GM23338 (cell line): Measurements from ENCODE around the gene ZIC5. TPM values are rescaled to one million over a fixed set of nuclear protein-coding genes. Genes with fewer than 3 reads are reported as not detected.

Experiments
- ATAC-seq: fragments of 200-7000 bp; cut with Tn5 transposase; 3 replicates; pipeline ENCODE4 v1.9.1; 2020
- DNase-seq: peaks from one replicate; pipeline ENCODE4 v3.0.0-alpha.2; 2015; ENCODE audit warnings: low spot score
- H2AFZ ChIP-seq: fragments of 200-600 bp; sonication (generic); 2 replicates; pipeline ENCODE4 v1.8.0; 2016; ENCODE audit warnings: antibody characterized with exemption, mild to moderate bottlenecking, moderate library complexity
- H3F3A ChIP-seq: fragments of 200-600 bp; sonication (generic); replicated peaks from 2 replicates; pipeline ENCODE4 v1.8.0; 2017; ENCODE audit warnings: antibody characterized with exemption, mixed run types, low read depth
- H3K27ac ChIP-seq: fragments of 200-600 bp; sonication (generic); 2 replicates; pipeline ENCODE4 v1.6.1; 2016; ENCODE audit warnings: low read depth
- H3K27me3 ChIP-seq: fragments of 200-600 bp; sonication (generic); 2 replicates; pipeline ENCODE4 v1.8.0; 2016; ENCODE audit warnings: mild to moderate bottlenecking, mixed run types, moderate library complexity; ENCODE audit not compliant: insufficient read depth
- H3K36me3 ChIP-seq: fragments of 200-600 bp; sonication (generic); 2 replicates; pipeline ENCODE4 v1.8.0; 2016; ENCODE audit warnings: mild to moderate bottlenecking; ENCODE audit not compliant: insufficient read depth
- H3K4me1 ChIP-seq: fragments of 200-600 bp; sonication (generic); 2 replicates; pipeline ENCODE4 v1.8.0; 2016; ENCODE audit warnings: mild to moderate bottlenecking, moderate library complexity; ENCODE audit not compliant: insufficient read depth
- H3K4me2 ChIP-seq: fragments of 200-600 bp; sonication (generic); 2 replicates; pipeline ENCODE4 v1.7.1; 2017; ENCODE audit warnings: mixed run types
- H3K4me3 ChIP-seq: fragments of 200-600 bp; sonication (generic); 2 replicates; pipeline ENCODE4 v1.6.1; 2016; ENCODE audit warnings: mixed run types
- H3K79me2 ChIP-seq: fragments of 200-600 bp; sonication (generic); replicated peaks from 2 replicates; pipeline ENCODE4 v1.8.0; 2017; ENCODE audit warnings: mild to moderate bottlenecking; ENCODE audit not compliant: insufficient read depth
- H3K9me2 ChIP-seq: fragments of 200-600 bp; sonication (generic); 2 replicates; pipeline ENCODE4 v1.8.0; 2017; ENCODE audit not compliant: insufficient read depth
- H4K20me1 ChIP-seq: fragments of 200-600 bp; sonication (generic); replicated peaks from 2 replicates; pipeline ENCODE4 v1.8.0; 2017; ENCODE audit warnings: mild to moderate bottlenecking; ENCODE audit not compliant: insufficient read depth
- H3K27ac Mint-ChIP-seq: 2 replicates; pipeline ENCODE4 v1.8.0; 2020; ENCODE audit warnings: inconsistent platforms, mild to moderate bottlenecking, moderate library complexity, mixed read lengths
- H3K27me3 Mint-ChIP-seq: 3 replicates; pipeline ENCODE4 v1.8.0; 2022; ENCODE audit warnings: low read depth, mild to moderate bottlenecking, moderate library complexity, mixed read lengths, inconsistent platforms; ENCODE audit not compliant: insufficient read depth, poor library complexity
- H3K36me3 Mint-ChIP-seq: 3 replicates; pipeline ENCODE4 v1.8.0; 2021; ENCODE audit warnings: low read depth, mild to moderate bottlenecking, inconsistent platforms, moderate library complexity, mixed read lengths
- H3K4me1 Mint-ChIP-seq: 3 replicates; pipeline ENCODE4 v1.8.0; 2020; ENCODE audit warnings: mild to moderate bottlenecking, inconsistent platforms, mixed read lengths
- H3K4me3 Mint-ChIP-seq: 3 replicates; pipeline ENCODE4 v1.8.0; 2021; ENCODE audit warnings: moderate library complexity, mild to moderate bottlenecking, inconsistent platforms, mixed read lengths
- H3K9me3 Mint-ChIP-seq: 3 replicates; pipeline ENCODE4 v1.8.0; 2020; ENCODE audit warnings: moderate library complexity, mild to moderate bottlenecking, inconsistent platforms, mixed read lengths
- CTCF ChIP-seq, 2 experiments: fragments of 200-600 bp in 1 of 2; sonication (generic) in 1 of 2; conservative IDR thresholded peaks; 2 replicates each; pipeline versions ENCODE4 v1.5.1 to v1.6.1; 2016 to 2017; ENCODE audit warnings: antibody characterized with exemption in 2 of 2, low read depth in 2 of 2, mild to moderate bottlenecking in 2 of 2, moderate library complexity in 1 of 2
- ETS1 ChIP-seq: IDR thresholded peaks from 2 replicates; pipeline ENCODE4 v1.6.1; 2016; ENCODE audit warnings: antibody characterized with exemption
- EZH2 ChIP-seq: fragments of 200-600 bp; sonication (generic); IDR thresholded peaks from one replicate; pipeline ENCODE4 v1.8.0; 2017; ENCODE audit warnings: antibody characterized with exemption, mild to moderate bottlenecking, low read depth; ENCODE audit not compliant: unreplicated experiment
- JUNB ChIP-seq: IDR thresholded peaks from one replicate; pipeline ENCODE4 v1.6.1; 2016; ENCODE audit warnings: antibody characterized with exemption; ENCODE audit not compliant: unreplicated experiment
- POLR2AphosphoS5 ChIP-seq: IDR thresholded peaks from 2 replicates; pipeline ENCODE4 v1.6.1; 2016; ENCODE audit warnings: antibody characterized with exemption, low read depth
- REST ChIP-seq: IDR thresholded peaks from one replicate; pipeline ENCODE4 v1.6.1; 2018; ENCODE audit warnings: antibody characterized with exemption; ENCODE audit not compliant: unreplicated experiment
- STAT1 ChIP-seq: IDR thresholded peaks from one replicate; pipeline ENCODE4 v1.6.1; 2016; ENCODE audit warnings: antibody characterized with exemption; ENCODE audit not compliant: unreplicated experiment
- ZNF114 ChIP-seq: fragments of 250-450 bp; sonication (Bioruptor Pico); IDR thresholded peaks from 2 replicates; pipeline ENCODE4 v1.5.0; 2020; ENCODE audit warnings: mild to moderate bottlenecking, moderate library complexity
- ZNF331 ChIP-seq: fragments of 250-450 bp; sonication (Bioruptor Pico); IDR thresholded peaks from 2 replicates; pipeline ENCODE4 v1.5.0; 2020; ENCODE audit warnings: low read depth, mild to moderate bottlenecking, moderate library complexity
- ZNF462 ChIP-seq: fragments of 250-450 bp; sonication (Bioruptor Pico); IDR thresholded peaks from 2 replicates; pipeline ENCODE4 v1.5.0; 2020; ENCODE audit warnings: mild to moderate bottlenecking, moderate library complexity
- polyA plus RNA-seq: library from polyadenylated mRNA; unstranded; fragments of >200 nt; fragmentation: Nextera tagmentation; extraction: Ambion mirVana; gene quantifications from 2 replicates; pipeline ENCODE4 v1.2.1, GENCODE V29; 2016
- total RNA-seq: library from RNA; depleted of rRNA; stranded (reverse); fragments of >200 nt; shearing (Covaris generic); gene quantifications from 2 replicates; pipeline ENCODE4 v1.2.3, GENCODE V29; 2014

Gene ZIC5
- total and polyA plus RNA-seq, 2 experiments from 2014 or later, result 14.1 to 28.0 TPM

- TF ChIP-seq REST (no peak), ETS1 (no peak), STAT1 (no peak), CTCF (conservative IDR thresholded peaks at IDR 0.05; ENCODE audit: low read depth in 2 of 2) (no peak)
These were observed 23.2 kb downstream of the ZIC5 start (continued) for GRCh38 chr13:99948411-99948810.

GRCh38 chr13:99947666-99948065, 23.9 kb downstream of the ZIC5 start:
- Histone ChIP-seq H3K79me2 (no peaks in the 10 kb centered on the region), H3F3A (0 out of 2 replicates have a peak, but pooled peaks cover 3% of the 10 kb centered on the region), H2AFZ (no peak overlapping the region), H3K36me3 (no peaks in the 10 kb centered on the region), H3K27me3 (no peaks in the 10 kb centered on the region), H3K9me2 (no peaks in the 10 kb centered on the region; the same call in 1 of the 2 replicates), H3K4me1 (peaks cover 8% of the 10 kb centered on the region), H3K27ac (no peak overlapping the region), H3K4me2 (no peak overlapping the region), H3K4me3 (no peak overlapping the region), H4K20me1 (no peaks in the 10 kb centered on the region)
- H3K4me3 Mint-ChIP-seq, result no peak overlapping the region
- peaks cover 26% of the 10 kb centered on the region for H3K4me1 Mint-ChIP-seq
- no peak for DNase-seq
- H3K9me3 Mint-ChIP-seq, result no peaks in the 10 kb centered on the region
- no peak overlapping the region for H3K27ac Mint-ChIP-seq
- no peak for ATAC-seq
- peaks cover 17% of the 10 kb centered on the region for H3K27me3 Mint-ChIP-seq
- H3K36me3 Mint-ChIP-seq, result no peaks in the 10 kb centered on the region
- TF ChIP-seq ZNF114 (CRISPR knock-in tag) (no peak), EZH2 (no peak), CTCF (conservative IDR thresholded peaks at IDR 0.05; ENCODE audit: low read depth in 2 of 2) (no peak), POLR2AphosphoS5 (no peak), ZNF331 (CRISPR knock-in tag) (no peak), ZNF462 (CRISPR knock-in tag) (no peak), STAT1 (no peak), JUNB (no peak)
